T-helper 17 cell (primary cell): ENCODE data around the gene FIGNL2. TPM values are rescaled to one million over a fixed set of nuclear protein-coding genes. Genes with fewer than 3 reads are reported as not detected.
"Not testable (repeated sequence)": the region's sequence is repeated elsewhere in the genome, so short reads cannot be mapped to it uniquely, and the experiment has no call there.

Experiments used
- ATAC-seq: fragments of 150-1000 bp; cut with Tn5 transposase; 2 replicates; pipeline ENCODE4 v1.10.0; 2021; ENCODE audit warnings: mild to moderate bottlenecking, moderate library complexity
- DNase-seq, 3 donors: peaks; one replicate each; pipeline versions ENCODE4 v3.0.0 to v3.0.0-alpha.2; 2020 to 2021
- H3K9me3 ChIP-seq: one replicate; pipeline ENCODE4 v1.7.0; 2013; ENCODE audit warnings: low read length, mild to moderate bottlenecking; ENCODE audit not compliant: control insufficient read depth, poor library complexity, severe bottlenecking
- H3K27ac Mint-ChIP-seq: one replicate; pipeline ENCODE4 v1.8.0; 2022; ENCODE audit warnings: mild to moderate bottlenecking, moderate library complexity, mixed read lengths
- H3K27me3 Mint-ChIP-seq: one replicate; pipeline ENCODE4 v1.8.0; 2022; ENCODE audit warnings: mixed read lengths
- H3K36me3 Mint-ChIP-seq: one replicate; pipeline ENCODE4 v1.8.0; 2022; ENCODE audit warnings: low read depth, mixed read lengths
- H3K4me1 Mint-ChIP-seq: one replicate; pipeline ENCODE4 v1.8.0; 2022; ENCODE audit warnings: mild to moderate bottlenecking, mixed read lengths
- H3K4me3 Mint-ChIP-seq: one replicate; pipeline ENCODE4 v1.8.0; 2022; ENCODE audit warnings: mild to moderate bottlenecking, moderate library complexity, mixed read lengths
- total RNA-seq, 4 donors: library from RNA in 2 of 4; stranded (reverse) in 2 of 4; gene quantifications; one replicate each; pipeline ENCODE4 v1.2.3 and lab custom pipeline; 2022 to 2026

The FIGNL2 gene
- total RNA-seq, 2 donors from 2014 or later = 0.42 to 0.76 TPM

DNA sequence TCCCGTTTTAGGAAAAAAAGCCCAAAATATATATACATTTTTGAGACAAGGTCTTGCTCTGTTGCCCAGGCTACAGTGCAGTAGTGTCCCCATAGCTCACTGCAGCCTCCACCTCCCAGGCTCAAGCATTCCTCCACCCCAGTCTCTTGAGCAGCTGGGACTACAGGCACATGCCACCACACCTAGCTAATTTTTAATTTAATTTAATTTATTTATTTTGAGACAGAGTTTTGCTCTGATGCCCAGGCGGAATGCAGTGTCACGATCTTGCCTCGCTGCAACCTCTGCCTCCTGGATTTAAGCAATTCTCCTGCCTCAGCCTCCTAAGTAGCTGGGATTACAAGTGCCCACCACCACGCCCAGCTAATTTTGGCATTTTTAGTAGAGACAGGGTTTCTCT is 16.7 kb downstream of the FIGNL2 start:
- not testable (repeated sequence) for H3K27ac Mint-ChIP-seq, H3K4me3 Mint-ChIP-seq, ATAC-seq, H3K36me3 Mint-ChIP-seq, DNase-seq, H3K9me3 ChIP-seq
- Mint-ChIP-seq H3K4me1 (peaks cover 23% of the 10 kb centered on the region), H3K27me3 (peaks cover 46% of the 10 kb centered on the region)

GRCh38 chr12:51829641-51830040 is 18.9 kb downstream of the FIGNL2 start:
- H3K9me3 ChIP-seq = no peaks in the 10 kb centered on the region
- no peak for DNase-seq
- peaks cover 26% of the 10 kb centered on the region for H3K4me1 Mint-ChIP-seq
- H3K27me3 Mint-ChIP-seq = peaks cover 39% of the 10 kb centered on the region
- H3K4me3 Mint-ChIP-seq = no peak overlapping the region
- peaks cover 9% of the 10 kb centered on the region for H3K36me3 Mint-ChIP-seq
- ATAC-seq = no peak
- H3K27ac Mint-ChIP-seq = no peak overlapping the region

DNA sequence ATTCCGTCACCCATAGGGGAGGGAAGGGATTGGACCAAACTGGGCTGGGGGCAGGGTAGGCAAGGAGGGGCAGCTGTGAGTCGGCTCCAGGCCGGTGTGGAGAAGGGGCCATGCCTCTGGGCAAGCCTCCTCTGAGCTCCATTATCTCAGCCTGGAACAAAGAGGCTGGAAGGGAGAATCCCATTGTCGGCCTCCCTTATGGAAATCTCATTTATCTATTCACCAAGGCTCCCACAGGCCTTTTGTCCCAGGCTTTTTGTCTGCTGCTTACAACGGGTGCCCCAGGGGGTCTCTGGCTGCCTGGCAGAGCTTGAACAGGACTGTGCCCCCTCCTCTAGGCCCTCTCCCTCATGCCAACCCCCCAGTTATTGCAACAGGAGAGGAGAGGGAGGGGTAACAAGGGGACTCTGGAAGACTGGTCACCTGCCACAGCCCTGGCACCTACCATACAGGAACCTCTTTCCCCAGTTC is 19.5 kb downstream of the FIGNL2 start:
- ATAC-seq = no peak
- Mint-ChIP-seq H3K27me3 (peaks cover 33% of the 10 kb centered on the region), H3K27ac (no peak overlapping the region), H3K36me3 (peaks cover 9% of the 10 kb centered on the region), H3K4me3 (no peak overlapping the region), H3K4me1 (peaks cover 26% of the 10 kb centered on the region)
- no peaks in the 10 kb centered on the region for H3K9me3 ChIP-seq
- DNase-seq = no peak

DNA sequence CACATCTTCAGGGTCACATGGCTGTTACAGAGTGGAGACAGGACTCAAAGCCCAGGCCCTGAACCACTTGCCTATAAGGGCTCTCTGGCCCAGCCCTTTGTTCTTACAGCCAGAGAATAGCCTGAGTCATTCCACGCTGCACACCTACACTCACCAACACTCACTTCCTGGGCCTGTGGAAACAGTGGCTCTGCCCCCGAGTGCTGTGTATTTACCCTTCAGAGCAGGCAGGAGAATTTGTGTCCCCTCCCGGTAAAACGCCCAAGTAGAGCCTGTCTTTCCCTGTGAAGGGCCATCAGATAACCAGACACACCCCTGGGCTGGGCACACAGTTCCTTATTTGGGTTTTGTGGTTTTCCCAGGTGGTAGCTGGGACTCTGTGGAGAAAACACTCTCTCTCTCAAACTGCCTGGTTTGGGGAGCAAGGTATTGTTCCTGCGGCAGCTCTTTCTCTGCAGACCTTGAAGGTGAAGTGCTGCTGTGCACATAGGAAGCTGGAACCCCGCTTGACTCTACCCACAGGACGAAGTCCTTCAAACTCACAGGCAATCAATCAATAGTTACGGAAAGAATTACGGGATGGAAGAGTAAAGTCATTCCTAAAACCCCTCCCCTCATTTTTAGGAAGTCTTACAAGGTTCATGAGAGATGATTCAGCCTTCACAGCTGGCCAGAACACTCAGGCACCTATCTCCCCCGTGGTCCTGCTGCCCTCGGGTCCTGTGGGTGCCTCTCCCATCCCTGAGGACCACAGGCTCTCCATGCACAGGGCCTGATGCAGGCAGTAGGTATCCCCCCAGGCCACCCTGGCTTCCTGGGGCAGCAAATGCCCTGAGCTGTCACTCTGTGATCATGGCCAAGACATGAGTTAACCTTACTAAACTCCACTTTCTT is 20.3 kb downstream of the FIGNL2 start:
- peaks cover 25% of the 10 kb centered on the region for H3K27me3 Mint-ChIP-seq
- peaks cover 6% of the 10 kb centered on the region for H3K36me3 Mint-ChIP-seq
- no peak overlapping the region for H3K27ac Mint-ChIP-seq
- no peak overlapping the region for H3K4me3 Mint-ChIP-seq
- peaks cover 27% of the 10 kb centered on the region for H3K4me1 Mint-ChIP-seq
- DNase-seq = no peak
- ATAC-seq = peak; percentile 53
- no peaks in the 10 kb centered on the region for H3K9me3 ChIP-seq

DNA sequence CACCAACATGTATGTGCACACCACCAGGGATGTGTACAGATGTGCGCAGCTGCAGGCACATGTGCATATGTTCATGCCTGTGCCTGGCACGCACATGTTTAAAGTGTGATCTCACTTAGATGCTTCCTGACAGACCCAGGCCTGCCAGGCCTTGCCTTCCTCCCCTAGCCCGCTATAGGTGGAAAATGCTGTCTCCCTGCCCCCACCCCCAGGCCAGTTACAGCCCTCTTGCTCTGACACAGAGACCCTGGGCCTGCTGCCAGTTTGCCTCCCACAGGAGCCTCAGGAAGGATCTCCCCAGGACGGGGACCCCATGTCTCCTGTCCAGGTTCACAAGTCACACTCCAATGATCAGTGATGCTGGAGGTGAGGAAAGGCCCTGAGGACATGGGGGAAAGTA is 21.6 kb downstream of the FIGNL2 start:
- no peak for DNase-seq
- Mint-ChIP-seq H3K36me3 (no peaks in the 10 kb centered on the region), H3K27me3 (peaks cover 13% of the 10 kb centered on the region)

DNA sequence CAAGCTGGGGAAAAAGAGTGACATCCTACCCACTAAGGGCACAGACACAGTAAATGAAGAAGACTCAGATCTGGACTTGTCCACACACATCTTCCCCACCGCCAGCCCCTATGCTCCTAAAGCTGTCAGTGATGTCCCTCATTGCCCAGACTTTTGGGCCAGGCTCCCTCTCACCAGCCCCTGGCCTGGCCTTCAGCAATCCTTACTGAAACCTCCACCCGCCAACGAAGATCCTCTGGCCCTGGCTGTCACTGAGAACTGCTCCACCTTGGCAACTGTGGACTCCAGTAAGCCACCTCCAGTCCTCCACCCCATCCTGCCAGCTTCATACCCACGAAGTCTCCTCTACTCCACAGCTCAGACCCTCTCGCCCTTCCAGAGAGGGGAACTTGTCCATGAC is 23.3 kb downstream of the FIGNL2 start:
- H3K27ac Mint-ChIP-seq = no peak overlapping the region
- no peak overlapping the region for H3K4me3 Mint-ChIP-seq
- ATAC-seq = no peak
- DNase-seq = no peak
- H3K9me3 ChIP-seq = no peaks in the 10 kb centered on the region
- peaks cover 8% of the 10 kb centered on the region for H3K27me3 Mint-ChIP-seq
- no peaks in the 10 kb centered on the region for H3K36me3 Mint-ChIP-seq
- H3K4me1 Mint-ChIP-seq = peaks cover 18% of the 10 kb centered on the region

More for the DNA sequence above, 21.6 kb downstream of the FIGNL2 start:
- Mint-ChIP-seq H3K27ac (no peak overlapping the region), H3K4me1 (peaks cover 18% of the 10 kb centered on the region), H3K4me3 (no peak overlapping the region)
- ATAC-seq = no peak
- H3K9me3 ChIP-seq = no peaks in the 10 kb centered on the region

- Mint-ChIP-seq H3K36me3 (peaks cover 2% of the 10 kb centered on the region), H3K27me3 (peaks cover 8% of the 10 kb centered on the region), H3K4me1 (peaks cover 19% of the 10 kb centered on the region), H3K4me3 (no peak overlapping the region), H3K27ac (peak overlapping the region; percentile 3)
- ATAC-seq = no peak
- no peaks in the 10 kb centered on the region for H3K9me3 ChIP-seq
- DNase-seq = no peak
Observed at GRCh38 chr12:51823875-51824565, 24.5 kb downstream of the FIGNL2 start.

DNA sequence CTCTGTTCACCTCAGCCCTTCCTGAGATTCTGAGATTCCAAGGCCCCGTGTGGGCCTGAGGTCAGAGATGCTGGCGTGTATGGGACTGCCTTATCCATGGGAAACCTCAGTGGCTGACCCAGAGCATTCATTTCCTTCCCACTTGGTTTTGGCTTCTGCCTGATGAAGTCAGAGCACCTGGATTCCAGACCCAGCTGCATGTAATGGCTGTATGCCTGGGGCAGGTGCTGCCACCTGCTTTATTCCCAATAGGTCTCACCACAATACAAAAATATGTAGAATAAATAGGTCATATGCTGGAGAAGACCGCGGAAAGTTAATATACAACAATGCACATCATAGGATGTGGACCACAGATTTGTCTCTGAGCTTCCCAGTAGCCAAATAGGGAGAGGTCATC is 25.6 kb downstream of the FIGNL2 start:
- Mint-ChIP-seq H3K27me3 (peaks cover under 1% of the 10 kb centered on the region), H3K4me3 (peak overlapping the region; percentile 62), H3K36me3 (peaks cover 2% of the 10 kb centered on the region), H3K27ac (no peak overlapping the region), H3K4me1 (peaks cover 15% of the 10 kb centered on the region)
- DNase-seq (no peak), ATAC-seq (no peak)
- no peaks in the 10 kb centered on the region for H3K9me3 ChIP-seq

DNA sequence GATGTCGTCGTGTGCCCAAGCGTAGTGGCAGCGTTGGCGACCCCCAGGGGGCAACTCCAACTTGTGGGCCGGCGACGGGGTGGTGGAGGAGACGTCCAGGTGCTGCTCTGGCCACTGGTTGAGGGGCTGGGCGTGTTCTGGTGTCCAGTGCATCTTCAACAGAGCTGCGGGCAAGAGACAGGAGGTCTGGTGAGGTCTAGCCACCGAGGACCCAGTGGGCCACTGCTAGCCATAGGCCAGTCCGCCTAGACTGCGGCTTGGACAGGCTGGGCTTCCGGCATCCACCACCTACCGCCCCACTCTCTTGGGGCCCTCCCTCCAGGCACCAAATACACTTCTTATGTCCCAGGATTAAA is 26.3 kb downstream of the FIGNL2 start:
- ATAC-seq (no peak), DNase-seq (no peak)
- peaks cover 5% of the 10 kb centered on the region for H3K27me3 Mint-ChIP-seq
- peaks cover 2% of the 10 kb centered on the region for H3K36me3 Mint-ChIP-seq
- H3K4me3 Mint-ChIP-seq = peak overlapping the region; percentile 45
- no peaks in the 10 kb centered on the region for H3K9me3 ChIP-seq
- peaks cover 16% of the 10 kb centered on the region for H3K4me1 Mint-ChIP-seq
- no peak overlapping the region for H3K27ac Mint-ChIP-seq

- peak overlapping the region; percentile 76 for H3K4me3 Mint-ChIP-seq
- ATAC-seq (peak; percentile 26), DNase-seq (peak in 1 of 3 donors; percentile 15)
- peaks cover 16% of the 10 kb centered on the region for H3K4me1 Mint-ChIP-seq
- H3K27me3 Mint-ChIP-seq = peaks cover 5% of the 10 kb centered on the region
- H3K36me3 Mint-ChIP-seq = peaks cover 2% of the 10 kb centered on the region
- no peak overlapping the region for H3K27ac Mint-ChIP-seq
- H3K9me3 ChIP-seq = no peaks in the 10 kb centered on the region
Observed at GRCh38 chr12:51821440-51822260, 26.9 kb downstream of the FIGNL2 start.

GRCh38 chr12:51820526-51821439 is 27.7 kb downstream of the FIGNL2 start:
- Mint-ChIP-seq H3K4me1 (peaks cover 16% of the 10 kb centered on the region), H3K36me3 (peaks cover 2% of the 10 kb centered on the region), H3K27ac (no peak overlapping the region), H3K4me3 (peak overlapping the region; percentile 84), H3K27me3 (peaks cover 13% of the 10 kb centered on the region)
- H3K9me3 ChIP-seq = no peaks in the 10 kb centered on the region
- DNase-seq = peak; percentile 53 to 62 (median 61)
- ATAC-seq = peak; percentile 83
